ENCODE measurements around the gene PAMR1.
"Not testable (repeated sequence)": the region's sequence is repeated elsewhere in the genome, so short reads cannot be mapped to it uniquely, and the experiment has no call there.

PAMR1 gene

GRCh38 chr11:35545391-35546003 lies 20.1 kb upstream of the PAMR1 start:
- DNase-seq (ENCODE audit: low spot score), result no peak

- no peak for DNase-seq (ENCODE audit: low spot score)
Measured at GRCh38 chr11:35543481-35543880, 18.1 kb upstream of the PAMR1 start.

GRCh38 chr11:35541621-35542375 lies 16.4 kb upstream of the PAMR1 start:
- DNase-seq (ENCODE audit: low spot score), result no peak

- DNase-seq (ENCODE audit: low spot score), result no peak
Measured at GRCh38 chr11:35540526-35540925, 15.1 kb upstream of the PAMR1 start.

DNA sequence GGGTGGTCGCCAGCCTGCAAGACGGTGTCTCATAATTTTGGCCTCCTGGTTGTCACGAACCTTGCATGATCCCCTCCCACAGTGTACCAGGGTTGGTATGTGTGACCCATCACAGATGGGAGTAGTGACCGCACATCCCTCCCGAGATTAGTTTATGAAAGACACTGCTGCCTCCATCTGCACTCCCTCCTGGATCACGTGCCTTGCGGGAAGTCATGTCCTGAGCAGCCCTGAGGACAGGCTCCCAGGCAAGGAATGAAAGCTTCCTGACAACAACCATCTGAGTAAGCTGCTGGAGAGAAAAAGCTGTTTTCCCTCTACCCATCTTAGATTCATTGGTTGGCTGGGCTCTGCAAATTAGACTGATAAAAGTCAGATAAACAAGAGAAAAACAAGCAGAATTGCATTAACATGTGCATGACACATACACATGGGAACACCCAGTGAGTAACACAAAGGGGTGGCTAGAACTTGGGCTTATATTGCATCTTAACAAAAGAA lies 14.4 kb upstream of the PAMR1 start:
- DNase-seq (ENCODE audit: low spot score), result peak; percentile 35

GRCh38 chr11:35539256-35539655 lies 13.8 kb upstream of the PAMR1 start:
- no peak for DNase-seq (ENCODE audit: low spot score)

- no peak for DNase-seq (ENCODE audit: low spot score)
Measured at GRCh38 chr11:35536470-35536869, 11.1 kb upstream of the PAMR1 start.

DNA sequence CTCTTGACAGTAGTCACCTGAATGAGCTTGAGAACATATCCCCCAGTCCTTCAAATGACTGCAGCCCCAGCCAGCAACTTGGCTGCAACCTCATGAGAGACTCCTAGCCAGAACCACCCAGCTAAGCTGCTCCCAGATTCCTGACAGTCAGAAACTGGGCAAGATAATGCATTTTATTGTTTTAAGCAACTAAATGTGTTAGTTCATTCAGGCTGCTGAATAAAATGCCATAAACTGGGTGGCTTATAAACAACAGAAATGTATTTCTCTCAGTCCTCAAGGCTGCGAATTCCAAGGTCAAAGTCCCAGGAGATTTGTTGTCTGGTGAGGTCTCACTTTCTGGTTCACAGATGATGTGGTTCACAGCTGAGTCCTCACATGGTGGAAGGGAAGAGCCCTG lies 5.8 kb upstream of the PAMR1 start:
- no peak for DNase-seq (ENCODE audit: low spot score)

DNA sequence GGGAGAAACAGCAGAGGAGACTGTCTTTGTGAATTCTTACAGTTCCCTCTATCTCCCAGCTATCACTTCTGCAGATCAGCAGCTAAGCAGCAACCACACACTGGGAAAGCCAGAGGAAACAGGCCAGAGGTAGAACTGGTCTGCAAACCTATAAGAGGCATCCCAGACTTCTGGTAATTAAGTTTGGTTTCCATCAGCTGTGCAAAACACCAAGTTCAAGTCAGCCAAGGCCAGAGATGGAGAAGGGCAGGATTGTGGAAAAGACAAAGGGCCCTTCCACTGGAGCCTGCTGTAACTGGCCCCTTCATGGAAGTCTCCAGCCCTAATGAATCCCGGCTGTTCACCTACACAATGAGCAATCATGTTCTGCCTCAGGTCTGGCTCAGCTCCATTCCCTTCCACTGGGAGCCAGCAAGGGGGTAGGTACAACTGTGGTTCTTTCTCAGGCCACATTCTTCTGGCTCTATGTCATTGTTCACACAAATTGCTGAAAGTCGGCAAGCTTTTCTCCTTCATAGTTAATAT lies 4.6 kb upstream of the PAMR1 start:
- DNase-seq (ENCODE audit: low spot score), result peak; percentile 97

DNA sequence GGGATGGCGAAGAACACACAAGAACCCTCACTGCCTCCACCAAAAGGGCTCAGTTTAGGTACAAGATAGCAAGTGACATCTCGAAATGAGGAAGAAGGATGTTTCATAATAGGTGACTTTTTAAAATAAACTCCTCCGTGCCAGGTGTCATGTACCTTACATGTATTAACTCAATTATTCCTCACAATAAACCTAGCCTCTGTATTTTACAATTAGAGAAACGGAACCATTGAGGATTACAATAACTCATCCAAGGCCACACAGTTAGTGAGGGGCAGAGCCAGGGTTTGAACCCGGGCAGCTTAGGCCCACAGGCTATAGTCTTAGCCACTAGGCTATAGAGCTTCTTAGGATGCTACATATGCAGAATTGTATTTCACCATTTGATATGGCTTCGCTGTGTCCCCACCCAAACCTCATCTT lies 965 bp upstream of the PAMR1 start:
- peak; percentile 27 for DNase-seq (ENCODE audit: low spot score)

DNA sequence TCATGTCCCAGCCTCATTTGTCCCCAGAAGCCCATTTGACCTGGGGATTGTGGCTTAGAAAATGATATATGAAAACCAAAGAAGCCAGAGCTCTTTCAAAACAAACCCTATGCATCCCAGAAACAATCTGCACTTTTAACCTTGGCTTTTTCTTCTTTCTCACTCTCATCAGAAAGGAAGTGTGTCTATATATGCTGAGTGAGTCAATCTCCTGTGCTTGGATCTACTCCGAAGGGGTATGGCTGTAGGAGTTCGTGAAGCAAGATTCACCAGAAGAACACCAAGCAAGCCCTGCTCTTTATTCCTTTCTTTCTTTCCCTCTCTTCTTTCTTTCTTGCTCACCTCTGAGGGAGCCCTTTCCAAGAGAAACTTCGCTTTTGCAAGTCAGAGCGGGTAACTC lies 636 bp downstream of the PAMR1 start:
- DNase-seq (ENCODE audit: low spot score), result no peak

DNA sequence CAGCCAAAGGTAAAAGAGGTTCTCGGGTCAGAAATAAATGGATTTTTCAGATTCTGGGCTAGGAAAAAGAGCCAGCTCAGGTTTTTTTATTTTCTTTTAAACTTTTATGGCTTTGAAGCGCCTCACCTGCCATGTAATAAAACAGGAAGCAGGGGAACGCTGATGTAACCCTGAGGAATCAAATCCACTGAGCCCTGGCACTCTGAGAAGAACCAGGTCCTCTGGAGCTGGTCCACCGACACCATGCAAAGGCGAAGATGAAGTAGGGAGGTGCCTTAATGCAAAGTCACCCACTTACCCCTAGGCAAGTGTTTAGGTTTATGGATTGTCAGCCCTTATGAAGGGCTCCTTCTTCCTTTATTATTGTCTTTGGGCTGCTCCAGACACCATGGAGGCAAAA lies 1.6 kb downstream of the PAMR1 start:
- DNase-seq (ENCODE audit: low spot score), result no peak

GRCh38 chr11:35523331-35523768 lies 2.1 kb downstream of the PAMR1 start:
- no peak for DNase-seq (ENCODE audit: low spot score)

- not testable (repeated sequence) for DNase-seq (ENCODE audit: low spot score)
Measured at GRCh38 chr11:35522091-35522490, 3.3 kb downstream of the PAMR1 start.

GRCh38 chr11:35520376-35520775 lies 5.0 kb downstream of the PAMR1 start:
- DNase-seq (ENCODE audit: low spot score), result no peak

GRCh38 chr11:35518766-35519165 lies 6.7 kb downstream of the PAMR1 start:
- DNase-seq (ENCODE audit: low spot score), result no peak

- DNase-seq (ENCODE audit: low spot score), result no peak
Measured at GRCh38 chr11:35517481-35517880, 7.9 kb downstream of the PAMR1 start.

- DNase-seq (ENCODE audit: low spot score), result no peak
Measured at GRCh38 chr11:35516403-35516802, 9.0 kb downstream of the PAMR1 start.

DNA sequence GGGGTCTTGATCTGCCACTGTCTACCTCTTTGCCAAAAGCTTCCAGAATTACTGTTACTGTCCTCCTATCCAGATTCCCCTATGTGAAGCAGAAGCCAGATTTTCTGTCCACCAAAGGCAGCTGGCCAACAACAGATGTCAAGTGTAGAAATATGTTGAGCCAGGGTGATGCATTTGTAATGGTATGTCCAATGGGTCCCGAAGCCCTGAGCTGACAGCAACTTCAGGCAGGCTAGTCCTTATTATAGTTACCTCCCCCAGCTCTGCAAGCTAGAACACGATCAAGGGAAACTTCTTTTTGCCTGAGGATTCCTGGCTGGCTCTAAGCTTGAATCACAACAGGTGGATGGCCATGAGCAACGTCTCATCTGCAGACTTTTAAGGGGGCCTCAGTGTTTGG lies 10.2 kb downstream of the PAMR1 start:
- DNase-seq (ENCODE audit: low spot score), result no peak

DNA sequence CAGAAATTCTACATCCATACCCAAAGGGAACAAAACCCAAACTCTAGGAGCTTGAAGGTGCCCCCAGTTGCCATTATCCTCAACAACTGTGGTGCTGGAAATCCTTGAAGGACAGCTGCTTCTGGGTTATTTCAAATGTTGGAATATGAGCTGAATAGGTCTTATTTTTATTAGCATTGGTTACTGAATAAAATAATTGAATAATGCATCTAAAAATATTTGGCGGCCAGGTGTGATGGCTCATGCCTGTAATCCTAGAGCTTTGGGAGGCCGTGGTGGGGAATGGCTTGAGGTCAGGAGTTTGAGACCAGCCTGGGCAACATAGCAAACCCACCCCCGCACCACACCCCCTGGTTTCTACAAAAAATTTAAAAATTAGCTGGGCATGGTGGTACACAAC lies 10.9 kb downstream of the PAMR1 start:
- DNase-seq (ENCODE audit: low spot score), result no peak

DNA sequence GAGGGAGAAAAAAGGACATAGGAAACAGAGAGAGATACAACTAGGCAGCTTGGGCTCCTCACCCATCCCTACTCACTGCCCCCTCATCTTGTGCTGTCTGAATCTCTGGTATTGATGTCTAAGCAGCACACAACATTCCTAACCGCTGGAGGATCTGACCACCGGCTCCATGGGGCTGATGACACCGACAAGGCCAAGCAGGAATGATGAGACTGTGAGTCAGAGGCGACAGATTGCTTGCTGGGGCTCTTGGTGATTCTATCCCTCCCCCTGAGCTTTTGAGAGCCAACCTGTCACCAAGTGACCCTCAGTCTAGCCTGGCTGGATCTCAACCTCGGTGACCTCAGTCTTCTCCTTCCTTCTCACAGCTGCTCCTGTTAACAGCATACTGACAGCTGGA lies 13.8 kb downstream of the PAMR1 start:
- no peak for DNase-seq (ENCODE audit: low spot score)

- no peak for DNase-seq (ENCODE audit: low spot score)
Measured at GRCh38 chr11:35507688-35508087, 17.7 kb downstream of the PAMR1 start.

DNA sequence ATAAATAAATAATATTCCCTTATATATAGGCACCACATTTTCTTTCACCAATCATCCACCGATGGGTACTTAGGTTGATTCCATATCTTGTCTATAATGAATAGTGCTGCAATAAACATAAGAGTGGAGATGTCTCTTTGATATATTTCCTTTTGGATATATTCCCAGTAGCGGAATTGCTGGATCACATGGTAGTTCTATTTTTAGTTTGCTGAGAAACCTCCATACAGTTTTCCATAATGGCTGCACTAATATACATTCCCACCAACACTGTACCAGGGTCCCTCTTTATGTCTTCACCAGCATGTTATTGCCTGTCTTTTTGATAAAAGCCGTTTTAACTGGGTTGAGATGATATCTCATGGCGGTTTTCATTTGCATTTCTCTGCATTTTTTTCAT lies 23.6 kb downstream of the PAMR1 start:
- DNase-seq (ENCODE audit: low spot score), result no peak
